ENCODE data around the gene NANOG. TPM values are rescaled to one million over a fixed set of nuclear protein-coding genes. Genes with fewer than 3 reads are reported as not detected.
A peak's percentile ranks its signal among the peaks of the same experiment; 100 is the strongest.

The NANOG gene
- total RNA-seq, 1 donor from 2014 or later, result 0.16 TPM

- no peaks in the 10 kb centered on the region for H3K4me1 ChIP-seq (ENCODE audit: insufficient read depth, low read length)
- H3K4me3 ChIP-seq (ENCODE audit: insufficient read depth, low read depth, low read length), result no peak overlapping the region
- no peak overlapping the region for H3K27ac ChIP-seq (ENCODE audit: low read depth, low read length)
- H3K9me3 Mint-ChIP-seq (ENCODE audit: unreplicated experiment), result no peaks in the 10 kb centered on the region
- H3K4me1 Mint-ChIP-seq (ENCODE audit: low read depth, unreplicated experiment), result peaks cover 11% of the 10 kb centered on the region
- H3K27me3 ChIP-seq (ENCODE audit: insufficient read depth, low read length), result no peaks in the 10 kb centered on the region
- no peaks in the 10 kb centered on the region for H3K36me3 Mint-ChIP-seq (ENCODE audit: low read depth, unreplicated experiment)
- no peak overlapping the region for H3K4me2 ChIP-seq (ENCODE audit: low read length)
- H3K9me3 ChIP-seq (ENCODE audit: insufficient read depth, low read depth, low read length), result no peaks in the 10 kb centered on the region
- peak overlapping the region; percentile 26 for H3K27ac Mint-ChIP-seq (ENCODE audit: unreplicated experiment)
- H3K4me3 Mint-ChIP-seq (ENCODE audit: unreplicated experiment), result no peak overlapping the region
- no peak overlapping the region for H2AFZ ChIP-seq (ENCODE audit: low read depth, low read length)
- TF ChIP-seq EZH2 (IDR thresholded peaks at IDR 0.05; ENCODE audit: insufficient read depth, low read length), result no peak
- TF ChIP-seq, protein P1, sequence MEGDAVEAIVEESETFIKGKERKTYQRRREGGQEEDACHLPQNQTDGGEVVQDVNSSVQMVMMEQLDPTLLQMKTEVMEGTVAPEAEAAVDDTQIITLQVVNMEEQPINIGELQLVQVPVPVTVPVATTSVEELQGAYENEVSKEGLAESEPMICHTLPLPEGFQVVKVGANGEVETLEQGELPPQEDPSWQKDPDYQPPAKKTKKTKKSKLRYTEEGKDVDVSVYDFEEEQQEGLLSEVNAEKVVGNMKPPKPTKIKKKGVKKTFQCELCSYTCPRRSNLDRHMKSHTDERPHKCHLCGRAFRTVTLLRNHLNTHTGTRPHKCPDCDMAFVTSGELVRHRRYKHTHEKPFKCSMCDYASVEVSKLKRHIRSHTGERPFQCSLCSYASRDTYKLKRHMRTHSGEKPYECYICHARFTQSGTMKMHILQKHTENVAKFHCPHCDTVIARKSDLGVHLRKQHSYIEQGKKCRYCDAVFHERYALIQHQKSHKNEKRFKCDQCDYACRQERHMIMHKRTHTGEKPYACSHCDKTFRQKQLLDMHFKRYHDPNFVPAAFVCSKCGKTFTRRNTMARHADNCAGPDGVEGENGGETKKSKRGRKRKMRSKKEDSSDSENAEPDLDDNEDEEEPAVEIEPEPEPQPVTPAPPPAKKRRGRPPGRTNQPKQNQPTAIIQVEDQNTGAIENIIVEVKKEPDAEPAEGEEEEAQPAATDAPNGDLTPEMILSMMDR (IDR thresholded peaks at IDR 0.05; ENCODE audit: insufficient read depth, low read depth, low read length), result no peak
- H3K79me2 ChIP-seq (ENCODE audit: insufficient read depth, low read length), result no peaks in the 10 kb centered on the region
- DNase-seq (ENCODE audit: low read depth), result no peak
- no peaks in the 10 kb centered on the region for H3K27me3 Mint-ChIP-seq (ENCODE audit: low read depth, unreplicated experiment)
- H4K20me1 ChIP-seq (ENCODE audit: insufficient read depth, low read length), result no peaks in the 10 kb centered on the region
- no peaks in the 10 kb centered on the region for H3K36me3 ChIP-seq (ENCODE audit: insufficient read depth, low read length)
- no peak overlapping the region for H3K9ac ChIP-seq (ENCODE audit: low read length)
- FAIRE-seq, result no peak
Observed at GRCh38 chr12:7834701-7835100, 45.5 kb downstream of the NANOG start.

GRCh38 chr12:7835116-7835515 is 45.9 kb downstream of the NANOG start:
- Histone ChIP-seq H3K27me3 (ENCODE audit: insufficient read depth, low read length) (no peaks in the 10 kb centered on the region), H3K4me1 (ENCODE audit: insufficient read depth, low read length) (no peaks in the 10 kb centered on the region), H3K79me2 (ENCODE audit: insufficient read depth, low read length) (no peaks in the 10 kb centered on the region), H2AFZ (ENCODE audit: low read depth, low read length) (no peak overlapping the region), H4K20me1 (ENCODE audit: insufficient read depth, low read length) (no peaks in the 10 kb centered on the region), H3K4me3 (ENCODE audit: insufficient read depth, low read depth, low read length) (no peak overlapping the region), H3K36me3 (ENCODE audit: insufficient read depth, low read length) (no peaks in the 10 kb centered on the region), H3K27ac (ENCODE audit: low read depth, low read length) (no peak overlapping the region), H3K4me2 (ENCODE audit: low read length) (no peak overlapping the region), H3K9ac (ENCODE audit: low read length) (no peak overlapping the region), H3K9me3 (ENCODE audit: insufficient read depth, low read depth, low read length) (no peaks in the 10 kb centered on the region)
- TF ChIP-seq, protein P1 (IDR thresholded peaks at IDR 0.05; ENCODE audit: insufficient read depth, low read depth, low read length), result no peak
- TF ChIP-seq EZH2 (IDR thresholded peaks at IDR 0.05; ENCODE audit: insufficient read depth, low read length), result no peak
- Mint-ChIP-seq H3K4me1 (ENCODE audit: low read depth, unreplicated experiment) (peaks cover 11% of the 10 kb centered on the region), H3K27me3 (ENCODE audit: low read depth, unreplicated experiment) (no peaks in the 10 kb centered on the region), H3K4me3 (ENCODE audit: unreplicated experiment) (no peak overlapping the region), H3K36me3 (ENCODE audit: low read depth, unreplicated experiment) (no peaks in the 10 kb centered on the region), H3K27ac (ENCODE audit: unreplicated experiment) (peak overlapping the region; percentile 26), H3K9me3 (ENCODE audit: unreplicated experiment) (no peaks in the 10 kb centered on the region)
- FAIRE-seq (no peak), DNase-seq (ENCODE audit: low read depth) (no peak)

GRCh38 chr12:7835766-7836165 is 46.6 kb downstream of the NANOG start:
- Mint-ChIP-seq H3K27me3 (ENCODE audit: low read depth, unreplicated experiment) (no peaks in the 10 kb centered on the region), H3K9me3 (ENCODE audit: unreplicated experiment) (no peaks in the 10 kb centered on the region), H3K4me1 (ENCODE audit: low read depth, unreplicated experiment) (peaks cover 11% of the 10 kb centered on the region), H3K4me3 (ENCODE audit: unreplicated experiment) (no peak overlapping the region), H3K36me3 (ENCODE audit: low read depth, unreplicated experiment) (no peaks in the 10 kb centered on the region), H3K27ac (ENCODE audit: unreplicated experiment) (no peak overlapping the region)
- no peaks in the 10 kb centered on the region for H4K20me1 ChIP-seq (ENCODE audit: insufficient read depth, low read length)
- no peaks in the 10 kb centered on the region for H3K9me3 ChIP-seq (ENCODE audit: insufficient read depth, low read depth, low read length)
- no peaks in the 10 kb centered on the region for H3K27me3 ChIP-seq (ENCODE audit: insufficient read depth, low read length)
- no peaks in the 10 kb centered on the region for H3K79me2 ChIP-seq (ENCODE audit: insufficient read depth, low read length)
- H3K27ac ChIP-seq (ENCODE audit: low read depth, low read length), result no peak overlapping the region
- H2AFZ ChIP-seq (ENCODE audit: low read depth, low read length), result no peak overlapping the region
- FAIRE-seq (no peak), DNase-seq (ENCODE audit: low read depth) (no peak)
- H3K4me3 ChIP-seq (ENCODE audit: insufficient read depth, low read depth, low read length), result no peak overlapping the region
- no peaks in the 10 kb centered on the region for H3K36me3 ChIP-seq (ENCODE audit: insufficient read depth, low read length)
- TF ChIP-seq EZH2 (IDR thresholded peaks at IDR 0.05; ENCODE audit: insufficient read depth, low read length), result no peak
- TF ChIP-seq, protein P1 (IDR thresholded peaks at IDR 0.05; ENCODE audit: insufficient read depth, low read depth, low read length), result no peak
- H3K4me2 ChIP-seq (ENCODE audit: low read length), result no peak overlapping the region
- H3K4me1 ChIP-seq (ENCODE audit: insufficient read depth, low read length), result no peaks in the 10 kb centered on the region
- H3K9ac ChIP-seq (ENCODE audit: low read length), result no peak overlapping the region

Data from astrocyte (in vitro differentiated cells and primary cell).